ENCODE results near the gene AUTS2. TPM values are rescaled to one million over a fixed set of nuclear protein-coding genes. Genes with fewer than 3 reads are reported as not detected.
A peak's percentile ranks its signal among the peaks of the same experiment; 100 is the strongest.

The AUTS2 gene
- total and polyA plus RNA-seq, 10 of the 15 experiments (the other 5 are each of a cell fraction or from before 2014, with no cell fraction given) = 6.4 to 55.6 (median 21.6) TPM

DNA sequence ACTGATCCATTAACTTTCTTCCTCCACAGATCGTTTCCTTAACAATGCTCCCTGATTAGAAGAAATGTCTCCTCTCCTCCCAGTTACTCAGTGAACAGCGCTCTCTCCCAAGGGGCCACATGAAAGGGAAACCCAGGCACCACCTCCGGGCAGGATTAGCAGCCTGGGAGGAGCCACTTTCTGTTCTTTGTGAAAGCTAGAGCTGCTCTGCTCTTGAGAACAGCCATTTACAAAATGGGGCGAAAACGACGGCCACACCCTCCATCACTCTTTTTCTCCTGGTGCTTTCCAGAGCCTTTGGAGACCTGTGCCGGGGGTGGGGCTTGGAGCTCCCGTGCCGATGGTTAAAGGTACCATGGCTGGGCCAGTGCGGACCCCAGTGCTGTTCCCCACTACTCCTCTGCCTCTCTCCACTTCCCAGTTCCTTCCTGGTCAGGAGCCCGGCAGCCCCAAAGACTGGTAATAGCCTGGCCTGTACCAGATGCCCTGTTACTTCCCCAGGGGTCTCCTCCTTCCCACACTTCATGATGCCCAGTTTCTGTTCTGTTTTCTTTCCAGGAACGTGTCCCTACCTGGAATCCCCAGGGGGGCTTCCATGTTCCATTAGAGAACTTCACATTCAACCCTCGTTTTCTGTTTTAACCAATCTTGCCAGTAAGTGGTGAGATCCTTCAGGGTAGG, 1130.7 kb downstream of the AUTS2 start (continued):
- TF ChIP-seq, protein P1, sequence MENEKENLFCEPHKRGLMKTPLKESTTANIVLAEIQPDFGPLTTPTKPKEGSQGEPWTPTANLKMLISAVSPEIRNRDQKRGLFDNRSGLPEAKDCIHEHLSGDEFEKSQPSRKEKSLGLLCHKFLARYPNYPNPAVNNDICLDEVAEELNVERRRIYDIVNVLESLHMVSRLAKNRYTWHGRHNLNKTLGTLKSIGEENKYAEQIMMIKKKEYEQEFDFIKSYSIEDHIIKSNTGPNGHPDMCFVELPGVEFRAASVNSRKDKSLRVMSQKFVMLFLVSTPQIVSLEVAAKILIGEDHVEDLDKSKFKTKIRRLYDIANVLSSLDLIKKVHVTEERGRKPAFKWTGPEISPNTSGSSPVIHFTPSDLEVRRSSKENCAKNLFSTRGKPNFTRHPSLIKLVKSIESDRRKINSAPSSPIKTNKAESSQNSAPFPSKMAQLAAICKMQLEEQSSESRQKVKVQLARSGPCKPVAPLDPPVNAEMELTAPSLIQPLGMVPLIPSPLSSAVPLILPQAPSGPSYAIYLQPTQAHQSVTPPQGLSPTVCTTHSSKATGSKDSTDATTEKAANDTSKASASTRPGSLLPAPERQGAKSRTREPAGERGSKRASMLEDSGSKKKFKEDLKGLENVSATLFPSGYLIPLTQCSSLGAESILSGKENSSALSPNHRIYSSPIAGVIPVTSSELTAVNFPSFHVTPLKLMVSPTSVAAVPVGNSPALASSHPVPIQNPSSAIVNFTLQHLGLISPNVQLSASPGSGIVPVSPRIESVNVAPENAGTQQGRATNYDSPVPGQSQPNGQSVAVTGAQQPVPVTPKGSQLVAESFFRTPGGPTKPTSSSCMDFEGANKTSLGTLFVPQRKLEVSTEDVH (IDR thresholded peaks at IDR 0.05; ENCODE audit: low read depth, partially characterized antibody) = no peak
- no peak for TF ChIP-seq HCFC1 (IDR thresholded peaks at IDR 0.05; ENCODE audit: low read length)
- TF ChIP-seq POLR2AphosphoS5 (IDR thresholded peaks at IDR 0.05; ENCODE audit: low read length) = no peak; the same call in 1 of the 2 replicates
- no peak for TF ChIP-seq ZNF24 (IDR thresholded peaks at IDR 0.05)
- 0 out of 2 replicates have a peak, but pooled peaks have one; percentile 14 for TF ChIP-seq PRDM15 (CRISPR knock-in tag; IDR thresholded peaks at IDR 0.05)
- peak; percentile 89 for TF ChIP-seq IKZF1 (conservative IDR thresholded peaks at IDR 0.05)
- TF ChIP-seq ZNF687 (IDR thresholded peaks at IDR 0.05) = peak; percentile 82
- TF ChIP-seq ZBTB4 (CRISPR knock-in tag; IDR thresholded peaks at IDR 0.05) = 0 out of 2 replicates have a peak, but pooled peaks have one; percentile 5
- TF ChIP-seq ZNF592 (IDR thresholded peaks at IDR 0.05) = peak; percentile 69; the same call in 1 of the 2 replicates

Data from GM12878 (cell line).